GM12878 (cell line): ENCODE measurements around the gene HSPB8. TPM values are rescaled to one million over a fixed set of nuclear protein-coding genes. Genes with fewer than 3 reads are reported as not detected.

Experiments
- ATAC-seq: fragments of 200-7000 bp; cut with Tn5 transposase; 3 replicates; pipeline ENCODE4 v1.9.1; 2020; ENCODE audit warnings: mild to moderate bottlenecking, moderate library complexity
- Bru-seq: library from RNA; stranded (reverse); fragments of 400-500 nt; gene quantifications from one replicate; lab custom pipeline; 2021; lab: Mats Ljungman, UMichigan
- BruChase-seq, 2 experiments: library from RNA; stranded (reverse); fragments of 400-500 nt; gene quantifications; one replicate each; lab custom pipeline; 2021; lab: Mats Ljungman, UMichigan
- BruUV-seq: library from RNA; stranded (reverse); fragments of 400-500 nt; replicated peaks from 2 replicates; lab custom pipeline; 2021; lab: Mats Ljungman, UMichigan
- CTCF ChIA-PET: fragments of 300-600 bp; sonication (Branson Sonifier 250); formaldehyde crosslinking; extraction: SDS; loops from one replicate; lab custom pipeline; 2021; ENCODE audit warnings: inconsistent platforms; lab: Yijun Ruan, JAX
- POLR2A ChIA-PET: fragments of 350-600 bp; formaldehyde crosslinking; extraction: SDS; loops from one replicate; lab custom pipeline; 2021; ENCODE audit warnings: inconsistent platforms; lab: Charles Lee
- RAD21 ChIA-PET: fragments of 300-600 bp; sonication (Branson Sonifier 250); formaldehyde crosslinking; loops from one replicate; lab custom pipeline; 2023; ENCODE audit warnings: antibody characterized with exemption; ENCODE audit not compliant: unreplicated experiment; lab: Charles Lee
- SMC1A ChIA-PET: fragments of 300-600 bp; sonication (Branson Sonifier 250); formaldehyde crosslinking; loops from one replicate; lab custom pipeline; 2023; ENCODE audit not compliant: unreplicated experiment, uncharacterized antibody; lab: Charles Lee
- DNase-seq: peaks from one replicate; pipeline ENCODE4 v3.0.0-alpha.2; 2011; ENCODE audit warnings: low read depth, low spot score
- FAIRE-seq: peaks from 3 replicates; lab custom pipeline; 2011; peaks lifted over from hg19 to GRCh38; lab: Jason Lieb, UNC
- H2AFZ ChIP-seq: 2 replicates; pipeline ENCODE4 v1.6.0; 2011; ENCODE audit warnings: low read depth, low read length, control low read depth; ENCODE audit not compliant: control insufficient read depth
- H3K27ac ChIP-seq: 2 replicates; pipeline ENCODE4 v1.5.1; 2011; ENCODE audit warnings: control low read depth; ENCODE audit not compliant: control insufficient read depth, insufficient read depth
- H3K27me3 ChIP-seq, 2 experiments: replicated peaks in 1 of 2; 2 replicates each; pipeline versions ENCODE4 v1.6.0 to v1.6.1; 2011; ENCODE audit warnings: low read length in 1 of 2; ENCODE audit not compliant: control insufficient read depth in 2 of 2, insufficient read depth in 2 of 2
- H3K36me3 ChIP-seq, 2 experiments: 2 replicates each; pipeline ENCODE4 v1.5.1; 2011; ENCODE audit warnings: low read length in 1 of 2; ENCODE audit not compliant: control insufficient read depth in 2 of 2, insufficient read depth in 2 of 2
- H3K4me1 ChIP-seq: 2 replicates; pipeline ENCODE4 v1.6.1; 2011; ENCODE audit warnings: mild to moderate bottlenecking, low read length, moderate library complexity, mixed read lengths; ENCODE audit not compliant: control insufficient read depth, insufficient read depth
- H3K4me2 ChIP-seq: 2 replicates; pipeline ENCODE4 v1.6.0; 2011; ENCODE audit warnings: control low read depth; ENCODE audit not compliant: control insufficient read depth, insufficient read depth
- H3K4me3 ChIP-seq: fragments of 200-600 bp; sonication (generic); 2 replicates; pipeline ENCODE4 v1.5.1; 2016
- H3K79me2 ChIP-seq: 2 replicates; pipeline ENCODE4 v1.6.0; 2011; ENCODE audit warnings: low read length; ENCODE audit not compliant: control insufficient read depth, insufficient read depth
- H3K9ac ChIP-seq: 2 replicates; pipeline ENCODE4 v1.8.0; 2011; ENCODE audit warnings: low read length, control low read depth, mixed read lengths; ENCODE audit not compliant: control insufficient read depth, insufficient read depth
- H3K9me3 ChIP-seq: replicated peaks from 3 replicates; pipeline ENCODE4 v1.5.1; 2011; ENCODE audit warnings: mild to moderate bottlenecking, low read length; ENCODE audit not compliant: control insufficient read depth, insufficient read depth
- H4K20me1 ChIP-seq: 2 replicates; pipeline ENCODE4 v1.6.0; 2011; ENCODE audit not compliant: control insufficient read depth, insufficient read depth
- ATF2 ChIP-seq: IDR thresholded peaks from 2 replicates; pipeline ENCODE4 v1.6.1; 2012; ENCODE audit warnings: low read length, inconsistent platforms
- CREB1 ChIP-seq: IDR thresholded peaks from 2 replicates; pipeline ENCODE4 v1.6.1; 2012; ENCODE audit warnings: low read depth, mild to moderate bottlenecking, inconsistent platforms
- EP300 ChIP-seq, 2 experiments: fragments of 150-350 bp in 1 of 2; IDR thresholded peaks; 2 replicates each; pipeline ENCODE4 v1.6.1; 2011 to 2012; ENCODE audit warnings: low read depth in 2 of 2, low read length in 2 of 2, borderline replicate concordance in 1 of 2, improper control_type of control experiment in 1 of 2, inconsistent platforms in 1 of 2; ENCODE audit not compliant: control insufficient read depth in 1 of 2
- ETV6 ChIP-seq, 2 experiments: fragments of 450-650 bp in 1 of 2; IDR thresholded peaks in 1 of 2; conservative IDR thresholded peaks in 1 of 2; 2 replicates each; pipeline ENCODE4 v1.6.1; 2014; ENCODE audit warnings: antibody characterized with exemption in 1 of 2, borderline replicate concordance in 1 of 2, low read depth in 1 of 2, mild to moderate bottlenecking in 1 of 2, moderate library complexity in 1 of 2
- HDGF ChIP-seq: fragments of 450-650 bp; IDR thresholded peaks from 2 replicates; pipeline ENCODE4 v1.6.1; 2016; ENCODE audit warnings: antibody characterized with exemption
- KLF5 ChIP-seq: fragments of 450-650 bp; IDR thresholded peaks from 2 replicates; pipeline ENCODE4 v1.6.1; 2014; ENCODE audit warnings: mild to moderate bottlenecking; ENCODE audit not compliant: partially characterized antibody
- MEF2A ChIP-seq: IDR thresholded peaks from 2 replicates; pipeline ENCODE4 v1.6.1; 2011; ENCODE audit warnings: low read depth, mild to moderate bottlenecking, low read length, moderate library complexity; ENCODE audit not compliant: insufficient read depth
- NBN ChIP-seq: fragments of 450-650 bp; IDR thresholded peaks from 2 replicates; pipeline ENCODE4 v1.6.1; 2016
- NFXL1 ChIP-seq: fragments of 450-650 bp; IDR thresholded peaks from 2 replicates; pipeline ENCODE4 v1.6.1; 2017; ENCODE audit warnings: antibody characterized with exemption, mild to moderate bottlenecking, borderline replicate concordance
- POLR2AphosphoS5 ChIP-seq: IDR thresholded peaks from 2 replicates; pipeline ENCODE4 v1.6.1; 2011; ENCODE audit warnings: mild to moderate bottlenecking, low read length, inconsistent platforms
- POU2F2 ChIP-seq: IDR thresholded peaks from 3 replicates; pipeline ENCODE4 v1.6.1; 2011; ENCODE audit warnings: low read depth, mild to moderate bottlenecking, low read length, borderline replicate concordance
- RELB ChIP-seq: fragments of 450-650 bp; IDR thresholded peaks from 2 replicates; pipeline ENCODE4 v1.6.1; 2017; ENCODE audit warnings: low read depth, mild to moderate bottlenecking, moderate library complexity
- SREBF2 ChIP-seq: IDR thresholded peaks from 2 replicates; pipeline ENCODE4 v1.6.1; 2012; ENCODE audit warnings: mild to moderate bottlenecking, low read length
- TARDBP ChIP-seq: IDR thresholded peaks from 2 replicates; pipeline ENCODE4 v1.6.1; 2016; ENCODE audit warnings: borderline replicate concordance
- TBL1XR1 ChIP-seq: IDR thresholded peaks from 2 replicates; pipeline ENCODE4 v1.6.1; 2012; ENCODE audit warnings: low read depth, low read length, improper control_type of control experiment
- ZBTB33 ChIP-seq: fragments of 450-650 bp; IDR thresholded peaks from 2 replicates; pipeline ENCODE4 v1.6.1; 2017; ENCODE audit warnings: mild to moderate bottlenecking
- WGBS: methylation state at CpG from one replicate; pipeline ENCODE4 v1.1.6; 2016; ENCODE audit warnings: low lambda C conversion rate; ENCODE audit not compliant: insufficient replicate concordance, insufficient coverage; ENCODE audit errors: missing lambda C conversion rate; 5-methylcytosine and 5-hydroxymethylcytosine counted together
- in situ Hi-C: fragments of 300-500 bp; cut with MboI; formaldehyde crosslinking; loops from 9 replicates; pipeline ENCODE4 v1.14.3; 2018; ENCODE audit warnings: mixed read lengths
- intact Hi-C: fragments of 100-400 bp; cut with micrococcal nuclease; formaldehyde crosslinking; loops from one replicate; pipeline ENCODE4 v1.14.2; 2022; ENCODE audit not compliant: unreplicated experiment
- long read RNA-seq, 2 experiments: library from polyadenylated mRNA; unstranded; transcript quantifications; one replicate each; pipeline ENCODE4 v2.0.0, GENCODE V29; 2019 to 2020
- polyA minus RNA-seq, 3 experiments: library from RNA; depleted of rRNA, polyadenylated mRNA; stranded (reverse); fragments of >200 nt; gene quantifications; 2 replicates each; pipeline ENCODE4 v1.2.3, GENCODE V29; 2011
- polyA plus RNA-seq, 11 experiments: library from polyadenylated mRNA; depleted of rRNA in 4 of 11; unstranded in 6 of 11; stranded (reverse) in 5 of 11; fragments of >200 nt; fragmentation: Nextera tagmentation in 4 of 11; fragmentation: Illumina TruSeq in 1 of 11; extraction: Ambion mirVana in 4 of 11; extraction: Trizol in 1 of 11; gene quantifications; 1 replicate in 1 of 11; 2 replicates in 10 of 11; pipeline versions ENCODE4 v1.2.1 to v1.2.3, GENCODE V29; 2011 to 2016; ENCODE audit warnings: inconsistent platforms in 2 of 11, missing spikeins in 2 of 11, low read depth in 1 of 11
- total RNA-seq, 4 experiments: library from RNA; depleted of rRNA in 3 of 4; stranded (reverse); fragments of >200 nt in 3 of 4; fragmentation: Illumina TruSeq in 1 of 4; extraction: Trizol in 1 of 4; gene quantifications; 2 replicates each; pipeline versions ENCODE4 v1.2.1 to v1.2.3, GENCODE V29; 2013 to 2021

Gene HSPB8
- not detected in 2 replicates for total RNA-seq (2013; cell fraction: nucleolus; rRNA removed)
- not detected in 2 replicates for total RNA-seq (2014; rRNA removed)
- total RNA-seq (2014; rRNA removed; fragmentation: Illumina TruSeq; extraction: Trizol): not detected in 2 replicates
- 0.10 TPM in 1 of 2 replicates, not detected in the other for total RNA-seq (2021)
- not detected for polyA plus RNA-seq (2011; ENCODE audit: low read depth)
- polyA plus RNA-seq (2011; rRNA removed): not detected in 2 replicates
- polyA plus RNA-seq (2011; cell fraction: cytosol; rRNA removed): not detected in 2 replicates
- not detected in 2 replicates for polyA plus RNA-seq (2011; cell fraction: nucleus; rRNA removed)
- not detected in 2 replicates for polyA plus RNA-seq (2012)
- polyA plus RNA-seq (2014; fragmentation: Illumina TruSeq; extraction: Trizol): not detected in 2 replicates
- polyA plus RNA-seq (2014; fragmentation: Nextera tagmentation; extraction: Ambion mirVana): not detected
- polyA plus RNA-seq (2014; rRNA removed): not detected in 2 replicates
- polyA plus RNA-seq (2016; fragmentation: Nextera tagmentation; extraction: Ambion mirVana): not detected
- not detected in 2 replicates for polyA minus RNA-seq (2011; rRNA and poly(A)+ RNA removed)
- 0.52 and 0.94 TPM in 2 replicates for polyA minus RNA-seq (2011; cell fraction: cytosol; rRNA and poly(A)+ RNA removed)
- polyA minus RNA-seq (2011; cell fraction: nucleus; rRNA and poly(A)+ RNA removed): not detected in 2 replicates
- percentile 9 among the genes with signal in this experiment for Bru-seq, nascent RNA
- percentile 22 among the genes with signal in this experiment for BruChase-seq, experiment 1, labeled RNA remaining after a 6-hour chase
- percentile 38 among the genes with signal in this experiment for BruChase-seq, experiment 2, labeled RNA remaining after a 2-hour chase
- long read RNA-seq, experiment 1: 0 reads
- long read RNA-seq, experiment 2: 0 reads

GRCh38 chr12:119178544-119179334 is at the start of gene HSPB8:
Gene HSPB8, plus strand, starts transcription at chr12:119178931. Its CDS starts 382 bp downstream, at chr12:119179313.
- H3K4me2 ChIP-seq: no peak within 1 kb of the TSS
- no peaks in the 10 kb centered on the region for H4K20me1 ChIP-seq
- intact Hi-C loops: no loop called here
- no peaks in the 10 kb centered on the region for H3K36me3 ChIP-seq
- in situ Hi-C loops: no loop called here
- no peak for ATAC-seq
- BruUV-seq: no TSS peak
- no peaks in the 10 kb centered on the region for H3K4me1 ChIP-seq
- ChIA-PET SMC1A (no interaction called here), POLR2A (no interaction called here), CTCF (no interaction called here), RAD21 (no interaction called here)
- no peak within 1 kb of the TSS for H2AFZ ChIP-seq
- no peak within 1 kb of the TSS for H3K27ac ChIP-seq
- 16% methylated on average over 32 of the region's 33 CpGs for WGBS
- H3K9me3 ChIP-seq: no peaks in the 10 kb centered on the region
- no peak within 1 kb of the TSS for H3K9ac ChIP-seq
- no peak for FAIRE-seq
- H3K4me3 ChIP-seq: no peak within 1 kb of the TSS
- DNase-seq: no peak
- H3K79me2 ChIP-seq: no peaks in the 10 kb centered on the region
- peaks cover 0 to 3% of the 10 kb centered on the region in 2 experiments; a peak in 1 of 4 replicates for H3K27me3 ChIP-seq
- no peak for TF ChIP-seq EP300 (IDR thresholded peaks at IDR 0.05; ENCODE audit: borderline replicate concordance in 1 of 2, control insufficient read depth in 1 of 2, low read depth in 2 of 2, low read length in 2 of 2)
- TF ChIP-seq ZBTB33: no peak
- TF ChIP-seq NBN: no peak
- TF ChIP-seq ATF2: no peak
- TF ChIP-seq MEF2A: no peak
- TF ChIP-seq NFXL1: no peak
- no peak for TF ChIP-seq CREB1
- no peak for TF ChIP-seq TARDBP
- no peak for TF ChIP-seq ETV6 (conservative IDR thresholded peaks at IDR 0.05 in 1 of 2, IDR thresholded peaks at IDR 0.05 in 1 of 2; ENCODE audit: borderline replicate concordance in 1 of 2, low read depth in 1 of 2)
- no peak for TF ChIP-seq HDGF
- TF ChIP-seq POLR2AphosphoS5: no peak
- no peak for TF ChIP-seq POU2F2
- TF ChIP-seq TBL1XR1: no peak
- TF ChIP-seq RELB: no peak
- no peak for TF ChIP-seq KLF5
- no peak for TF ChIP-seq SREBF2
